ENCODE results near the gene TROAP. TPM values are rescaled to one million over a fixed set of nuclear protein-coding genes. Genes with fewer than 3 reads are reported as not detected.

The TROAP gene
- total and polyA plus RNA-seq, 2 donors from 2014 or later: 1.0 to 1.5 TPM

GRCh38 chr12:49342914-49343731 lies 20.1 kb downstream of the TROAP start:
- Histone ChIP-seq H3K4me1 (ENCODE audit: control insufficient read depth in 2 of 3, insufficient read depth in 2 of 3, low read depth in 1 of 3, low read length in 3 of 3) (peaks cover 3 to 36% (median 25%) of the 10 kb centered on the region in 3 donors), H3K27me3 (ENCODE audit: control insufficient read depth, insufficient read depth, low read length) (no peaks in the 10 kb centered on the region), H3K27ac (ENCODE audit: low read depth in 2 of 2, low read length in 2 of 2) (no peak overlapping the region), H3K9ac (ENCODE audit: low read length in 3 of 3) (peak overlapping the region in 1 of 3 donors; percentile 58), H3K36me3 (ENCODE audit: control insufficient read depth in 2 of 3, insufficient read depth in 3 of 3, low read length in 3 of 3) (no peaks in the 10 kb centered on the region), H3K9me3 (ENCODE audit: control insufficient read depth in 2 of 3, insufficient read depth in 1 of 3, low read length in 3 of 3) (no peaks in the 10 kb centered on the region), H3K4me3 (ENCODE audit: low read length in 3 of 3) (peak overlapping the region; percentile 26 to 44 (median 36))
- FAIRE-seq (no peak), DNase-seq (peak in 3 of 5 donors; percentile 81 to 87 (median 85))
- TF ChIP-seq CTCF (IDR thresholded peaks at IDR 0.05; ENCODE audit: borderline replicate concordance, extremely low read depth, insufficient read depth): no peak
- intact Hi-C loops (cut with DNase I): no loop called here

- no peaks in the 10 kb centered on the region for H3K36me3 ChIP-seq (ENCODE audit: control insufficient read depth in 2 of 3, insufficient read depth in 3 of 3, low read length in 3 of 3)
- FAIRE-seq: no peak
- intact Hi-C loops (cut with DNase I): no loop called here
- H3K27me3 ChIP-seq (ENCODE audit: control insufficient read depth, insufficient read depth, low read length): no peaks in the 10 kb centered on the region
- peaks cover 3 to 38% (median 25%) of the 10 kb centered on the region in 3 donors for H3K4me1 ChIP-seq (ENCODE audit: control insufficient read depth in 2 of 3, insufficient read depth in 2 of 3, low read depth in 1 of 3, low read length in 3 of 3)
- H3K4me3 ChIP-seq (ENCODE audit: low read length in 3 of 3): no peak overlapping the region
- H3K9ac ChIP-seq (ENCODE audit: low read length in 3 of 3): no peak overlapping the region
- no peaks in the 10 kb centered on the region for H3K9me3 ChIP-seq (ENCODE audit: control insufficient read depth in 2 of 3, insufficient read depth in 1 of 3, low read length in 3 of 3)
- TF ChIP-seq CTCF (IDR thresholded peaks at IDR 0.05; ENCODE audit: borderline replicate concordance, extremely low read depth, insufficient read depth): no peak
- H3K27ac ChIP-seq (ENCODE audit: low read depth in 2 of 2, low read length in 2 of 2): no peak overlapping the region
- DNase-seq: no peak
Measured at GRCh38 chr12:49344486-49345050, 21.5 kb downstream of the TROAP start.

DNA sequence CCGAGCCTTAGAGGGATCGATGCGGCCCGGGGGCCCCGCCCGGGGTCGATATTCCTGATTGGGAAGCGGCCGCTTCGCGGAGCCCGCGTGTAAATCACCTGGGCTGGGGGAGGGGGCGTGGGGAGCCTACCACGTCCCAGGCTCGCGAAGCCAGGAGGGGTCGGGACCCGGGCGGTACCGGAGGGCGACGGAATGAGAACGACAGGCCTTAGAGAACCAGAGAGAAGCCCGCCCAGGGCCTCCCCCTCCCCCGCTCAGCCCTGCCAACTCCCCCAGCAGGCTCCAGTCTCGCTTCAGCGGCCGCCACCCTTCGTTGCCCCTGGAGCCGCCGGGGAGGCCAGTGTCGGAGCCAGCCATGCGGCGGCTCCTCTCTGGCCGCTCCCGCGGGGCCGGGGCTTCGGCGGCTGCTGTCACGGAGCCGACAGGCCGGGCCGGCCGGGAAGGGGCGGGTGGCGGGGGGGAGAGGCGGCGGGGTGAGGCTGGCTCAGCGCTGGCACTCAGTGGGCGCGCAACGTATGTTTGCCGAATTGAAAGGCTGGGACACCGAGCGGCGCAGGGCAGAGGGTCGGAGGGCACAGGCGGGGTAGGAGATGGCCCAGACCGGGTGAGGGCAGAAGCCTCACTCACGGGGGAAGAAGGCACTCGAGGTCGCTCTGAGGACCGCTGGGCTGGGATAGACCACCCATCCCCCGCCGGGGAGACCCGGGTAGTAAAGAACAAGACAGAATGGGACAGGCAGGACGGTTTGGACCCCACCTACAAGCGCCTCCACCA lies 22.2 kb downstream of the TROAP start:
- FAIRE-seq (no peak), DNase-seq (peak; percentile 91 to 95 (median 93))
- intact Hi-C loops (cut with DNase I): no loop called here
- Histone ChIP-seq H3K27me3 (ENCODE audit: control insufficient read depth, insufficient read depth, low read length) (no peaks in the 10 kb centered on the region), H3K36me3 (ENCODE audit: control insufficient read depth in 2 of 3, insufficient read depth in 3 of 3, low read length in 3 of 3) (no peaks in the 10 kb centered on the region), H3K4me1 (ENCODE audit: control insufficient read depth in 2 of 3, insufficient read depth in 2 of 3, low read depth in 1 of 3, low read length in 3 of 3) (peaks cover 3 to 38% (median 25%) of the 10 kb centered on the region in 3 donors), H3K9me3 (ENCODE audit: control insufficient read depth in 2 of 3, insufficient read depth in 1 of 3, low read length in 3 of 3) (no peaks in the 10 kb centered on the region), H3K4me3 (ENCODE audit: low read length in 3 of 3) (peak overlapping the region in 2 of 3 donors; percentile 11 to 45), H3K27ac (ENCODE audit: low read depth in 2 of 2, low read length in 2 of 2) (no peak overlapping the region), H3K9ac (ENCODE audit: low read length in 3 of 3) (peak overlapping the region in 1 of 3 donors; percentile 64)
- TF ChIP-seq CTCF (IDR thresholded peaks at IDR 0.05; ENCODE audit: borderline replicate concordance, extremely low read depth, insufficient read depth): no peak

All from kidney (tissue), 14 donors.